Ascending aorta (tissue), 2 donors: ENCODE results near the gene FAAP100. TPM values are rescaled to one million over a fixed set of nuclear protein-coding genes. Genes with fewer than 3 reads are reported as not detected.

ENCODE experiments used
- DNase-seq, 2 donors: peaks; one replicate each; pipeline ENCODE4 v3.0.0-alpha.2; 2019; ENCODE audit warnings: low spot score in 2 of 2
- H3K27ac ChIP-seq, 2 donors: fragments of 200-600 bp; sonication (generic); one replicate each; pipeline ENCODE4 v1.5.1; 2016 to 2017; ENCODE audit warnings: mild to moderate bottlenecking in 1 of 2
- H3K27me3 ChIP-seq: fragments of 200-600 bp; sonication (generic); one replicate; pipeline ENCODE4 v1.5.1; 2017
- H3K36me3 ChIP-seq, 2 donors: fragments of 200-600 bp; sonication (generic); one replicate each; pipeline ENCODE4 v1.5.1; 2016
- H3K4me1 ChIP-seq, 2 donors: fragments of 200-600 bp; sonication (generic); one replicate each; pipeline ENCODE4 v1.5.1; 2016 to 2017; ENCODE audit warnings: mild to moderate bottlenecking in 1 of 2
- H3K4me3 ChIP-seq, 2 donors: fragments of 200-600 bp; sonication (generic); one replicate each; pipeline ENCODE4 v1.5.1; 2016 to 2017; ENCODE audit warnings: mild to moderate bottlenecking in 1 of 2
- H3K9me3 ChIP-seq, 2 donors: fragments of 200-600 bp; sonication (generic); one replicate each; pipeline ENCODE4 v1.5.1; 2016
- CTCF ChIP-seq, 3 experiments: fragments of 200-600 bp in 2 of 3; fragments of 450-650 bp in 1 of 3; sonication (generic) in 2 of 3; IDR thresholded peaks; one replicate each; pipeline ENCODE4 v1.5.1; 2016 to 2019; ENCODE audit warnings: antibody characterized with exemption in 3 of 3, mild to moderate bottlenecking in 1 of 3, moderate library complexity in 1 of 3
- intact Hi-C: fragments of 100-400 bp; cut with DNase I; formaldehyde crosslinking; loops from one replicate; pipeline ENCODE4 v1.15.1; 2023
- total RNA-seq: library from RNA; depleted of rRNA; stranded (reverse); fragments of >200 nt; gene quantifications from one replicate; pipeline ENCODE4 v1.1.0, GENCODE V29; 2016

Gene FAAP100
- total RNA-seq, 1 donor from 2014 or later = 75.6 TPM

GRCh38 chr17:81491181-81491581, 61.0 kb downstream of the FAAP100 start:
- Histone ChIP-seq H3K27me3 (no peaks in the 10 kb centered on the region), H3K36me3 (no peaks in the 10 kb centered on the region), H3K9me3 (no peaks in the 10 kb centered on the region), H3K4me1 (peaks cover 5 to 6% of the 10 kb centered on the region in 2 donors), H3K27ac (no peak overlapping the region), H3K4me3 (no peak overlapping the region)
- TF ChIP-seq CTCF (IDR thresholded peaks at IDR 0.05) = no peak
- DNase-seq = no peak
- intact Hi-C loops = no loop called here

GRCh38 chr17:81489998-81490992, 61.9 kb downstream of the FAAP100 start:
- Histone ChIP-seq H3K36me3 (no peaks in the 10 kb centered on the region), H3K4me1 (peaks cover 5 to 6% of the 10 kb centered on the region in 2 donors), H3K4me3 (no peak overlapping the region), H3K27ac (no peak overlapping the region), H3K27me3 (no peaks in the 10 kb centered on the region), H3K9me3 (no peaks in the 10 kb centered on the region)
- DNase-seq = no peak
- no peak for TF ChIP-seq CTCF (IDR thresholded peaks at IDR 0.05)
- intact Hi-C loops = no loop called here

Other genes starting within 250 kb of the FAAP100 start
- gene BAHCC1, start 156.9 kb downstream of the FAAP100 start, total RNA-seq = 29.1 TPM
- 6,075 TPM for gene ACTG1, start 39.6 kb downstream of the FAAP100 start, total RNA-seq
- not detected for gene FSCN2, start 24.0 kb downstream of the FAAP100 start, total RNA-seq
- gene NPLOC4, start 84.8 kb upstream of the FAAP100 start, total RNA-seq = 128 TPM
- not detected for gene TSPAN10, start 84.8 kb upstream of the FAAP100 start, total RNA-seq
- gene PDE6G, start 104.2 kb upstream of the FAAP100 start, total RNA-seq = not detected
- 96.1 TPM for gene OXLD1, start 114.3 kb upstream of the FAAP100 start, total RNA-seq
- gene CCDC137, start 114.4 kb upstream of the FAAP100 start, total RNA-seq = 15.8 TPM
- 21.0 TPM for gene ARL16, start 131.4 kb upstream of the FAAP100 start, total RNA-seq
- 211 TPM for gene HGS, start 131.7 kb upstream of the FAAP100 start, total RNA-seq
- 21.8 TPM for gene MRPL12, start 151.0 kb upstream of the FAAP100 start, total RNA-seq
- gene SLC25A10, start 159.9 kb upstream of the FAAP100 start, total RNA-seq = 0.53 TPM